Heart left ventricle (tissue), 16 donors: ENCODE results near the gene CNN2. TPM values are rescaled to one million over a fixed set of nuclear protein-coding genes. Genes with fewer than 3 reads are reported as not detected.
A peak's percentile ranks its signal among the peaks of the same experiment; 100 is the strongest.

Experiments
- ATAC-seq, 4 donors: fragments of 200-7000 bp; cut with Tn5 transposase; one replicate each; pipeline ENCODE4 v1.9.1; 2020 to 2022; ENCODE audit warnings: moderate library complexity in 4 of 4, mild to moderate bottlenecking in 3 of 4, moderate number of reproducible peaks in 1 of 4
- DNase-seq, 5 donors: peaks; one replicate each; pipeline ENCODE4 v3.0.0-alpha.2; 2020
- H3K27ac ChIP-seq, 12 donors: fragments of 200-600 bp; sonication (generic) in 4 of 12; one replicate each; pipeline versions ENCODE4 v1.5.0 to v1.8.0; 2016 to 2022; ENCODE audit warnings: mild to moderate bottlenecking in 2 of 12
- H3K27me3 ChIP-seq, 9 donors: fragments of 200-600 bp; sonication (generic) in 2 of 9; one replicate each; pipeline versions ENCODE4 v1.5.1 to v1.8.0; 2016 to 2022; ENCODE audit warnings: mild to moderate bottlenecking in 3 of 9
- H3K36me3 ChIP-seq, 9 donors: fragments of 200-600 bp; sonication (generic) in 2 of 9; one replicate each; pipeline versions ENCODE4 v1.5.0 to v1.8.0; 2018 to 2022; ENCODE audit warnings: mild to moderate bottlenecking in 2 of 9
- H3K4me1 ChIP-seq, 12 donors: fragments of 200-600 bp; sonication (generic) in 4 of 12; one replicate each; pipeline versions ENCODE4 v1.5.0 to v1.8.0; 2016 to 2022; ENCODE audit warnings: mild to moderate bottlenecking in 3 of 12
- H3K4me3 ChIP-seq, 12 donors: fragments of 200-600 bp; sonication (generic) in 4 of 12; one replicate each; pipeline versions ENCODE4 v1.5.0 to v1.8.0; 2017 to 2022; ENCODE audit warnings: mild to moderate bottlenecking in 9 of 12, moderate library complexity in 4 of 12
- H3K9me3 ChIP-seq, 12 donors: fragments of 200-600 bp; sonication (generic) in 4 of 12; one replicate each; pipeline versions ENCODE4 v1.5.0 to v1.8.0; 2016 to 2022; ENCODE audit warnings: mild to moderate bottlenecking in 1 of 12
- POLR2A ChIP-seq, 2 donors: fragments of 450-650 bp; IDR thresholded peaks; one replicate each; pipeline ENCODE4 v1.6.1; 2017; ENCODE audit warnings: antibody characterized with exemption in 2 of 2, mild to moderate bottlenecking in 2 of 2, moderate library complexity in 2 of 2
- WGBS, 4 donors: extraction: QIAGEN DNeasy Blood & Tissue Kit in 2 of 4; methylation state at CpG; one replicate each; pipeline versions ENCODE4 v1.1.5 to v1.1.7; 2013 to 2018; 5-methylcytosine and 5-hydroxymethylcytosine counted together
- intact Hi-C, 10 donors: fragments of 100-400 bp; cut with DNase I; formaldehyde crosslinking; loops; one replicate each; pipeline versions ENCODE4 v1.11.1 to v1.14.2; 2022
- polyA plus RNA-seq, 2 donors: library from polyadenylated mRNA; stranded (reverse); fragments of 200-250 nt; gene quantifications; one replicate each; pipeline ENCODE4 v1.2.3, GENCODE V29; 2013
- total RNA-seq, 9 donors: library from RNA; depleted of rRNA in 2 of 9; stranded (reverse); fragments of >200 nt in 2 of 9; fragmentation: NEBNext Ultra II Directional in 3 of 9; extraction: Animal tissue kit (Norgen Biotek cat#: 25700) in 3 of 9; gene quantifications; one replicate each; pipeline versions ENCODE4 v1.1.0 to v1.2.4, GENCODE V29; 2016 to 2023
- TF ChIP-seq, protein P1 (sequence below), 12 donors: fragments of 200-600 bp; sonication (generic) in 4 of 12; IDR thresholded peaks; one replicate each; pipeline versions ENCODE4 v1.5.0 to v1.8.0; 2018 to 2022; ENCODE audit warnings: antibody characterized with exemption in 12 of 12, mild to moderate bottlenecking in 5 of 12
- donor health status: ischemic (EF 13 %, LVEDD 7.1; RV severe dilation, severe dysfunction).
- donor health status: healthy with polysubstance abuse.
- donor health status: DM: no; HTN: yes; CAD: no.
- donor health status: DM: no; HTN: no; CAD: no.
- donor health status: ischemic (EF 25% LVEDD 6.9; RV normal size, moderate dysfunction).
- donor health status: ischemic (EF 25% LVEDD 5.7; RV mildly dilated, moderate dysfunction).
- donor health status: healthy.
- donor health status: DM: yes; HTN: yes; CAD: no.
- donor health status: ischemic (EF 35%, LVEDD 5.7; RV mildly dilated, moderate dysfunction).
- donor health status: nonischemic (EF 11% LVEDD 7.7; RV severe dilation, severe dysfunction).
- donor health status: DM: yes; HTN: yes; CAD: no.
- donor health status: PGD.
- donor health status: ischemic (EF 29% LVEDD 5.4; RV normal size, mild dysfunction).
- donor health status: nonischemic (EF 23%, LVEDD 6.1; RV moderate dilation, normal function).

The CNN2 gene
- total and polyA plus RNA-seq, 11 donors: 26.2 to 98.5 (median 58.2) TPM

DNA sequence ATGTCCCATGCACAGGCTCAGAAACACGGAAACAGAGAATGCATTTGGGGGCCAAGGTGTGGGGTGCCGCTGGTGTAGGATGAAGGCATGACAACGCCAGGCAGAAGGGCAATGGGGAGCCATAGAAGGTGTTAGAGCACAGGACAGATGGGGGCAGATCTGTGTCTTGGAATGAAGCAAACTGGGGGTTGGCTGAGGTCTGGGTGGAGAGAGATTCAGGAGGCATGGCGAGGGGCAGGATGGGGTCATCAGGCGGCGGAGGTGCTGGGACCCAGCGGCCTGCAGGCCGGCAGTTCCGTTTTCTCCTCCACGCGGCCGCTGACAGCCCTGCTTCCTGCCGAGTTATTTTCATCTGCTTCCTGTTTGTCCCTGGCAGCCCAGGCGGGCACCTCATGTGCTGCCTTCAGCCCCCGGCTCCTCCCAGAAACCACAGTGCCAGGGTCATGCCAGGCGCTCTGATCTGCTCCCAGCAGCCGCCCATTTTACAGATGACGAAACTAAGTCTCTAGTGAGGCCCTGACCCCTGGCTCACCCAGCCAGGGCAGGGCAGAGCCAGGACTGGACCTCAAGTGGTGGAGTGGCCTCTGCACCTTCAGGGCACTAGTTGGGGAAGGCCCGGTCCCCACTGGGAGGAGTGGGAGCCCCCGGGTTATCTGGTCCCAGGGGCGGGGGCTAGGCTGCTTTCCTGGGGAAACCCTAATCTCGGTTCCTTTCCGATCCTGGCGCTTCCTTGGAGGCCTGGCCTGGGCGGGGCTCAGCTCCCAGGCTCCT is 42.8 kb downstream of the CNN2 start:
- intact Hi-C loops: no loop called here
- H3K4me1 ChIP-seq: peaks cover 5 to 70% (median 26%) of the 10 kb centered on the region in 12 donors
- WGBS, 4 donors: 47 to 54% (median 50%) methylated on average over 22 to 25 of the region's 25 CpGs

DNA sequence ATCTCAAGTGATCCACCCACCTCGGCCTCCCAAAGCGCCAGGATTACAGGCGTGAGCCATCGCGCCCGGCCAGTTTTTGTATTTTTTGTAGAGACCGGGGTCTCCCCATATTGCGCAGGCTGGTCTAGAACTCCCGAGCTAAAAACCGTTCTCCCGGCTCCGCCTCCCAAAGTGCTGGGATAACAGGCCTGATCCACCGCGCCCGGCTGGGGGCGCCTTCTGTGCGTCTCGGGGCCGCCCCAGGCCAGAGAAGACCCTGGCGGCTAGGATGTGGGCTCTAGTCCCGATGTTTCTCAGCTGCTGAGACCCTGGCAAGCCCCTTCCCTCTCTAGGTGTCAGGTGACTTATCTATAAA is 44.1 kb downstream of the CNN2 start:
- Histone ChIP-seq H3K9me3 (no peaks in the 10 kb centered on the region), H3K4me3 (no peak overlapping the region), H3K36me3 (peaks cover 0 to 36% (median 0%) of the 10 kb centered on the region in 9 donors), H3K27ac (no peak overlapping the region), H3K27me3 (peaks cover 33 to 74% (median 51%) of the 10 kb centered on the region in 9 donors), H3K4me1 (peaks cover 5 to 70% (median 17%) of the 10 kb centered on the region in 12 donors)
- ATAC-seq (no peak), DNase-seq (no peak)
- WGBS, 4 donors: 13 to 24% (median 17%) methylated on average over 19 to 21 of the region's 21 CpGs
- intact Hi-C loops: no loop called here
- TF ChIP-seq, protein P1, sequence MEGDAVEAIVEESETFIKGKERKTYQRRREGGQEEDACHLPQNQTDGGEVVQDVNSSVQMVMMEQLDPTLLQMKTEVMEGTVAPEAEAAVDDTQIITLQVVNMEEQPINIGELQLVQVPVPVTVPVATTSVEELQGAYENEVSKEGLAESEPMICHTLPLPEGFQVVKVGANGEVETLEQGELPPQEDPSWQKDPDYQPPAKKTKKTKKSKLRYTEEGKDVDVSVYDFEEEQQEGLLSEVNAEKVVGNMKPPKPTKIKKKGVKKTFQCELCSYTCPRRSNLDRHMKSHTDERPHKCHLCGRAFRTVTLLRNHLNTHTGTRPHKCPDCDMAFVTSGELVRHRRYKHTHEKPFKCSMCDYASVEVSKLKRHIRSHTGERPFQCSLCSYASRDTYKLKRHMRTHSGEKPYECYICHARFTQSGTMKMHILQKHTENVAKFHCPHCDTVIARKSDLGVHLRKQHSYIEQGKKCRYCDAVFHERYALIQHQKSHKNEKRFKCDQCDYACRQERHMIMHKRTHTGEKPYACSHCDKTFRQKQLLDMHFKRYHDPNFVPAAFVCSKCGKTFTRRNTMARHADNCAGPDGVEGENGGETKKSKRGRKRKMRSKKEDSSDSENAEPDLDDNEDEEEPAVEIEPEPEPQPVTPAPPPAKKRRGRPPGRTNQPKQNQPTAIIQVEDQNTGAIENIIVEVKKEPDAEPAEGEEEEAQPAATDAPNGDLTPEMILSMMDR (IDR thresholded peaks at IDR 0.05): no peak
- no peak for TF ChIP-seq POLR2A (IDR thresholded peaks at IDR 0.05)

More for the DNA sequence above, 42.8 kb downstream of the CNN2 start:
- H3K36me3 ChIP-seq: peaks cover 0 to 34% (median 0%) of the 10 kb centered on the region in 9 donors
- H3K27ac ChIP-seq: peak overlapping the region in 2 of 12 donors; percentile 82 to 97
- peaks cover 33 to 86% (median 51%) of the 10 kb centered on the region in 9 donors for H3K27me3 ChIP-seq
- peak overlapping the region in 6 of 12 donors; percentile 42 to 80 (median 51) for H3K4me3 ChIP-seq
- peak; percentile 32 to 71 (median 56) for ATAC-seq
- peak; percentile 61 to 88 (median 81) for DNase-seq
- no peaks in the 10 kb centered on the region for H3K9me3 ChIP-seq
- TF ChIP-seq, protein P1 (IDR thresholded peaks at IDR 0.05): no peak
- no peak for TF ChIP-seq POLR2A (IDR thresholded peaks at IDR 0.05)

DNA sequence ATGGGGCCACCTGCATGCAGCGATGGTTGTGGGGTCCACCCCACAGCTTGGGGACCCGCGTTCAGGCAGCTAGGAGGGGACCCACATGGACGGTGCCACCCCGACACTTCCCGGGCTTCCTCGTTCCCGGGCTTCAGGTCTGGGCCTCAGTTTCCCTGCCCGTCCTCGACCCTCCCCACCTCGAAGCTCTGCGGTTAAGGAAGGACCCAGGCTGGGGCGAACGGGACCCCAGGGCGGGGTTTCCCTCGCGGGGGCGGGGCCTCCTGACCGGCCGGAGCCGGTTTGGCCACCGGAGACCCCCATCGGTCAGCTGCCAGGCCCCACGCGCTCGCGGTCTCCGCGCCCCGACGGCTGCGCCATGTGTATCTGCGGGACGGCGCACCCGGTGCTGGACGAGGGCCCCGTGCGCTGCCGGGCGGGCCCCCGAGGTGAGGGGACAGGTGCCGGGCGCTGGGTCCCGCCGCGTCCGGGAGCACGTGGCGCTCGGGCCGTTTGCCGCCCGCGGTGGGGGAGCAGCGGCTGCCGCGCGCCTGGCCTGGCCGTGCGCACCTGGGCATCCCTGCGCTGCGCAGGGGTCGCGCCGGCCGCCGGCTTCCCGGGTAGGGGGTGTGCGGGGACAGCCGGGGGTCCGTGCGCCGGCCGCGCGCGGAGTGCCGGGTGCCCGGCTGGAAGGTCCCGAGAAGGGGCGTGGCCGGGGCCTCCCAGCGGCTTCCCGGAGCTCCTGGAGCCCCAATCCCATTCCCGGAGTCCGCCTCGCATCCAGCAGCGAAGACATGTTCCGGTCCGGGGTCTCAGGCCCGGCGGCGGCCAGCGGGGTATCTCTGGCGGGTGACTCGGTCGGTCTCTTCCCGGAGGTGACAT is 44.8 kb downstream of the CNN2 start:
- Histone ChIP-seq H3K36me3 (peaks cover 0 to 42% (median 0%) of the 10 kb centered on the region in 9 donors), H3K4me1 (peaks cover 5 to 72% (median 17%) of the 10 kb centered on the region in 12 donors), H3K9me3 (no peaks in the 10 kb centered on the region), H3K27ac (no peak overlapping the region), H3K27me3 (peaks cover 33 to 68% (median 50%) of the 10 kb centered on the region in 9 donors), H3K4me3 (peak overlapping the region in 2 of 12 donors; percentile 16 to 28)
- intact Hi-C loops: no loop called here
- WGBS, 4 donors: 3 to 16% (median 10%) methylated on average over 20 to 99 of the region's 99 CpGs
- no peak for ATAC-seq
- TF ChIP-seq POLR2A (IDR thresholded peaks at IDR 0.05): no peak
- TF ChIP-seq, protein P1 (IDR thresholded peaks at IDR 0.05): no peak
- peak in 2 of 5 donors; percentile 30 to 68 for DNase-seq
